IPS-NIHi7 (cell line): Measurements from ENCODE around the gene TMEM260.
"Not testable (repeated sequence)": the region's sequence is repeated elsewhere in the genome, so short reads cannot be mapped to it uniquely, and the experiment has no call there.

Experiments used
- DNase-seq: peaks from one replicate; pipeline ENCODE4 v3.0.0; 2012; ENCODE audit warnings: mixed read lengths; ENCODE audit errors: extremely low spot score

The TMEM260 gene

DNA sequence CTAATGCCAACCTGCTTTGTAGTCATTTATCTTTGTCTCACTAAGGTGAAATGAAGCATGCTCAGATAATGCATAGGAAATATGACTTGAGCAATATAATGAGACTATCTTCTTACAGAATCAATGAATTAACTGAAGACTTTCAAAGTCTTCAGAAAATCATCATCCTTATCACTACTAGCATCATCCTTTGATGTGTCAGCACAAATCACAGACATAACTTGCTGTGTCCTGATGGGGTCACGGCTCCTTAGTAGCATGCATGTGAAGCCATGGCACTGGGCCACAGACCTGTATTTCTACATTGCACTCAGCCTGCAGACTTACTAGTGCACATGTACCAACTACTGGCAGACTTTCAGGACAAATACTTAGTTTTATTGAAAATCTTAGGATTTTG, 18.9 kb downstream of the TMEM260 start:
- no peak for DNase-seq

DNA sequence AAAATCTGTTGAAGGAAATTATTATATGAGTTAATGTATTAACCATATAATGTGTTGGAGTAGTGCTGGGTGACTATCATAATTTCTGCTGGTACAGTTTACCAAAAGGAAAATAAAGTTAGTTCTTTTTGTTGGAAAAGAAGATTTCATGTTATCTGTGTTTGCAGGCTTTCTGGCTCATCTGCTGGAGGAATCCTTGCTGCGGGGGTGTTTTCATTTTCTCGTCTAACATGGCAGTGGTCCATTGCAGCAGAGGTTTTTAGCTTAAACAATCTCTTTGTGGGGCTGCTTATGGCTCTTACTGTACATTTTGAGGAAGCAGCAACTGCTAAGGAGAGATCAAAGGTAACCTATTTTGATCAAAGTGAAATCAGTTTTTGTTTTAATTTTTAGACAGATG, 24.1 kb downstream of the TMEM260 start:
- DNase-seq, result no peak

GRCh38 chr14:56608689-56609088, 29.1 kb downstream of the TMEM260 start:
- DNase-seq, result no peak

DNA sequence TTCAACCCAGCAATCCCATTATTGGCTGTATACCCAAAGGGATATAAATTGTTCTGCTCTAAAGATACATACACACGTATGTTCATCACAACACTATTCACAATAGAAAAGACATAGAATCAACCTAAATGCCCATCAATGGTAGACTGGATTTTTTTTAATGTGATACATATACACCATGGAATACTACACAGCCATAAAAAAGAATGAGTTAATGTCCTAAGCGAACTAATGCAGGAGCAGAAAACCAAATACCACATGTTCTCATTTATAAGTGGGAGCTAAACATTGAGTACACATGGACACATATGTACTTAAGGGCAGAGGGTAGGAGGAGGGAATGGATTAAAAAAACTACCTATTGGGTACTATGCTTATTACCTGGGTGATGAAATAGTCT, 32.1 kb downstream of the TMEM260 start:
- DNase-seq, result not testable (repeated sequence)

DNA sequence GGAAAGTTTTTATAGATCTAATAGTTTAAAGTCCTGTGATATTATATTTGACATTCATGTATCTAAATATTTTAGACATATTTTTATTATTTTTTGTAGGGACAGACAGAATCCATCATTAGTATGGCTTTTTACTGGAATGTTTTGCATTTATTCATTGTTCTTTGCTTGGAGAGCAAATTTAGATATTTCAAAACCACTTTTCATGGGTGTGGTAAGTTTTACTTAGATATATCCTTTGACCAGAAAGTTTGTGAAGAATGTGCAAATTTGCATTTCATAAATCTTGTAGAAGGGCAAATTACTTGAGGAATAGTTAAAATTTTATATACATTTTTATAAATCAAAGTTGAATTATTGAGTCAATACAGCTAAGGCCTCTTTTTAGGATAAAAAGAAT, 37.5 kb downstream of the TMEM260 start:
- DNase-seq, result no peak

- DNase-seq, result no peak
Measured at GRCh38 chr14:56630707-56631106, 51.1 kb downstream of the TMEM260 start.

DNA sequence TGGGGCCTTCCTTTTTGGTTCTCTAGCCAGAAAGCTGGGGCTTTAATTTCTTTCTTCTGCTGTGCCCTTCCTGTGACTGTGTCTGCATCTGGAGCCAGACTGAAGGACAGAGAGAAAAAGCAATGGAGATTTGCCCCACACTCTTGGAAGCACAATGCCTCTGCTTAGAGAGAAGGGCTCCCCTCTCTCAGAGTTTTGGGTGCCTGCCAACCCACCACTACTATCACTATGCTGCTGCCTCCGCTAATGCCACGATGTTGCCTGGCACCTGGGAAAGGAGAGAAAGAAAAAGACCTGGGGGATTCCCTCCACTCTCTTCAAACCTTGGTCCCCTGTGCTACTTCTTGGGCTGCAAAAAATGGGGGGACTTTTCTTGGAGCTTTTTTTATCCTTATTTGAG, 52.6 kb downstream of the TMEM260 start:
- no peak for DNase-seq

DNA sequence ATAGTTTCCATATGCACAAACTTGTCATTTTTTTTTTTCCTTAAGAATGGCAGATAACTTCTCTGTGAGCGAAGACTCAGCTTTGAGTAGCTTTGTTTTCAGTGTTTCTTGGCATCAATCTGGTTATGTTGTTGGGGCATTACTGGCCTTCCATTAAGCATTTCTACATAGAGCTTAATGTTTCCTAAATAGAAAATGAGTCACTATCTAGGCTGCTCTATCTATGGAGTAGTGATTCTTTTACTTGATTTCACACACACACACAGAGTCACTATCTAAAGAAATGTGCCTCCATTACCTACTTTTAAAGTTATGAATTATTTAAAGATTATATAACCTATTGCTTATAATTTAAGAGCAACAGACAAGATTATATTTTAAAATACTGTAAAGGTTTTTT, 53.9 kb downstream of the TMEM260 start:
- DNase-seq, result no peak

DNA sequence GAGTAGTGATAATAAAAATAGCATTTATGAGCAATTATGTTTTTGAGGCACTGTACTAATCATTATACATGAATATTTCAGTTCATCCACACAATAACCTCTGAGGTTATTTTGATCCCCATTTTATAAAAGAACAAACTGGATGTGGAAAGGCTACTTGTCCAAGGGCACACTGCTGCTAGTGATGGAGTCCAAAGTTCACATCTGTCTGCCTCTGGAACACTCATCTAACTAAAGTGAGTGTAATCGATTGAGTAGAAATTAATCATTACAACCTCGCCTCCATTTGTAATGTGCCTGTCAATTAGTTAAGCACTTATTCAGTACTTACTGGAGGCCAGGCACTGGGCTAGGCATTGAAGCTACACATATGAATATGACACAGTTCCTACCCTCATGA, 55.4 kb downstream of the TMEM260 start:
- DNase-seq, result no peak

DNA sequence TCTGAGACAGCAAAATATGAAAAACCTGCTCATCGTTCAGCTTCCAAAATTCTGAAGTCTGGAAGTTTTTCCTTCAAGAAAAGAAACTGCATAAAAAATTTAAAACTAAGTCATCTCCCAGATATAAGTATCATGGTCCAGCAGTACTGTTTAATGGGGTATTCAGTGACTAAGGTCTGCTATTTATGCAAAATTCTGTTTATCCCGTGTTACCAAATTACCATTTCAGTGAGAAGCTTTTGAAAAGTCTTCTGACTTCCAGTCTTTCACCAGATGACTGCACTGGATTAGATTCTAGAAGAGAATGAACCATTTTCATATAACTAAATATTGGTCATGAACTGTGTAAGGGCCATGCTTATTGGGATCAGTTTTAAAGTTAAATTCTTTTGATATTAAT, 67.9 kb downstream of the TMEM260 start:
- DNase-seq, result no peak

- DNase-seq, result peak; percentile 39
Measured at GRCh38 chr14:56648508-56649301, 69.1 kb downstream of the TMEM260 start.

- no peak for DNase-seq
Measured at GRCh38 chr14:56649382-56649781, 69.8 kb downstream of the TMEM260 start.

- no peak for DNase-seq
Measured at GRCh38 chr14:56650048-56650447, 70.5 kb downstream of the TMEM260 start.

DNA sequence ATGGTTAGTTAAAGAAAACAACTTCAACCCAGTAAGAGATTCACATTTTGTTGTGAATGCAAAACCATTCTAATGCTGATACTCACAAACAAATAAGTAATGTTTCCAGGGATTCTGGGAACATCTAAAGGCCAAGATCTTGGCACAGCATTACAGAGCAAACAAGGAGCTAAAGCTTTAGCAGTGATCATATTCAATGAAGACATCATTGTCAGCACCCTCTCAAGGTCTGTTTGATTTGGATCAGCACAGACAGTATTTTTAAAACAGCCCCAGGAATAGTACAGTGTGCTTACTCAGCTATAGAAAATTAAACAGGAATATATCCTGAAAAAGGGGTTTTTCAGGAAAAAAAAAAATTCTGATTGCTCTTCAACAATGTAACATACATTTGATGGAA, 71.4 kb downstream of the TMEM260 start:
- no peak for DNase-seq

- no peak for DNase-seq
Measured at GRCh38 chr14:56657604-56658003, 78.0 kb downstream of the TMEM260 start.

DNA sequence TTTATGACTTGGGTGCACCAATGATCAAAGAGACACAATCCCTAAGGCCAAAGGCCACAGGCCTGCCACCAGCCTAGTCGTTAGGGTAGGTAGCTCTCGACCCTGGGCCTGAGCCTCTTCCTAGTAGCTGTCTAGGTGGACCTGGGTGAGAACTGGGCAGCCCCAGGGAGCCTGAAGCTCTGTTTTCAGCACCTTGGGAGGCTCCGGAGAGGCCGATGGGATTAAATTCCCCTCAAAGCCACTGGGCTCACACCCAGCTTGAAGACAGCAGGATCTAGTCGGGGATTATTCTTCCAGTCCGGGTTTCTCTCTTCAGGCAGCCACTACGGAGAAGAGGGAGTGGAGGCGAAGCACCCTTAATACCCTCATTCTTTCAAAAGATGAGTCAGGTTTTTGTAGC, 79.8 kb downstream of the TMEM260 start:
- DNase-seq, result peak; percentile 40

DNA sequence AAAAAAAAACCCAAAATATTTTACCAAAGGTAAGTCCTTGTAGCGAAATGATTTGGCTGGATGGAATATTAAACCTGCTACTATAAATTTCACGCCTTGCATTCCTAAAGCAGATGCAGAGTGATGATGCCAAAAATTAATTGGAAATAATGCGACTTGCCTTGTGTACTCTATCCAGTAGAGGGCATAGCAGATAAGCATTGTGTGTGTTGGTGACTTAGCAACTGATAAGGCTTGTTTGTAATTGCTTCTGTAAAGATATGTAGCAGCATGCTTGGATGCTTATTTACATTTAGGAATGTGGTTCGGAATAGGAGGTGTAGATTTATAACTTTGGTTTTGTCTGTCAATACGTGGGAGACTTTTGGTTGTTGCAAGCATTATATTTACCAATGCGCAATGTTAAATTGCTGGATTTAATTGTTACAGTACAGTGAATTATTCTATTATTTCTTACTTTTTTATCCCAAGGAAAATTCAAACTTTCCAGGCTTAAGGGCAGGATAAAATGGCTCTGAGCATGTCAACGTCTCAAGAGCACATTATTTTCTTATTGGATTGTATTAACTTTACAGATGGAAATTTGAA, 80.5 kb downstream of the TMEM260 start:
- peak; percentile 68 for DNase-seq

DNA sequence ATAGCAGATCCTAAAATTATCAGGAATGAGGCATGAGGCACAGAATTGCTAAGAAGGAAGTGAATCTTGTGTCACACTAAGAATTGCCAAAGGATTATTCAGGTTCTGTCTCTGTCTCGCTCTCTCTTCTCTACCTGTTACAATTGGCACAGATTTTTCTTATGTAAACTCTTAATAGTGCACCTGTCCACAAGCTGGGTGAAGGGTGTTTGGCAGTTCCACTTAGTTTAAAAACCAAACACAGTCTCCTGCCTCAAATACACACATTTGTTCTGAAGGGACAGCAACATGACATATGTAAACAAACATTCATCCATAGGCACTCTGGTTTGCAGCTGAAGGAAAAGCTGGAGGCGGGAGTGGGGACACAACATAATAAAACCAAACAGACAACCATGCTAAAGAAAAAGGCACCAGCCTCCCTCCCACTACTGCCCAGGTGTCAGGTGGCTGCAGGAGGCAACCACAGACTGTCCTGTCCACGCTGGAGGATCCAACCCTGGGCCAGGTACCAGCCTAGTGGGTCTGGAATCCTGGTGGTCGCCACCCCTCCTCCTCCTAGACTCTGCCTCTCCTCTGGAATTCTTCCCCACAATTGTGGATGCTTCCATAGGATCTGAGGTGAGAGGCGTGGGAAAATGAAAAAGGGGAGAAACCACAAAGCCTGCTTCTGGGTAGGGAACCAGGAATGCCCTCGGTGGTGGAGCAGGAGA, 81.2 kb downstream of the TMEM260 start:
- no peak for DNase-seq

DNA sequence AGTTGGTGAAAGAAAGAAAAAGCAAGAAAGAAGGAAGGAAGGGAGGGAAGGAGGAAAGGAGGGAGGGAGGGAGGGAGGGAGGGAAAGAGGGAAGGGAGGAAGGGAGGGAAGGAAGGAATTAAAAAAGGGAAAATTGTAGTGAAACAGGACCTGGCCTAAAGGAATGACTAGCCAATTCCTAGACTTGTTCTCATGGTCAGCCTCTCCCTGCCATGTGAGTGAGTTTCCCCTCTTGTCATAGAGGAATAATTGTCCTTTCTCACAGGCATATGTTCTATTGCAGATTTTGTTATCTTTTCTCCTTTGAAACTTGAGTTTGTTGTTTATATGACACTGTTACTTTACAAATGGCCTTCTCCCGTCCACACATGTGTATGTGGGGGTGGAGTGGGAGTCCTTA, 81.9 kb downstream of the TMEM260 start:
- no peak for DNase-seq

- no peak for DNase-seq
Measured at GRCh38 chr14:56664811-56665421, 85.3 kb downstream of the TMEM260 start.

DNA sequence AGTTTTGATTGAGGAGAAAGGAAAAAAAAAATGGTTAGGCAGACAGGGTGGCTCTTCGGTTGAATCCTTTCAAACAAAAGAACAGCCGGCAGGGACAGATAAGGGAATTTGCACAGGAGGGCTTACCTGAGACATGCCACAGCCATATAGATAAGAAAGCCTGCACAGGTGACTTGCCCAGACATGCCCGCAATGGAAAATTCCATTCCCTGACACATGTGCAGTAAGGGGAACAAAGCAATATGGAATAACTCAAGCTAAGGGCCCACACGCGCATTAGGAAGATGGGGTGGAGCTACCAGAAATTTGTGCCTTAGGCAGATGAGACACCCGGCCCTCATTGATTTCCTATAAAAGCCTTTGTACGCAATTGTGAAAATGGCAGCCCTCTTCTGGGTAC, 86.7 kb downstream of the TMEM260 start:
- DNase-seq, result no peak

GRCh38 chr14:56666716-56667115, 87.1 kb downstream of the TMEM260 start:
- no peak for DNase-seq

GRCh38 chr14:56667290-56667689, 87.7 kb downstream of the TMEM260 start:
- not testable (repeated sequence) for DNase-seq
